Activated CD8-positive, alpha-beta T cell treated with anti-CD3 and anti-CD28 coated beads, Interleukin-2, amount 10 ng/mL, durations not matched to agents 7 days and 5 days (primary cell): ENCODE data around the gene SHISA5. TPM values are rescaled to one million over a fixed set of nuclear protein-coding genes. Genes with fewer than 3 reads are reported as not detected.
A peak's percentile ranks its signal among the peaks of the same experiment; 100 is the strongest.
"Not testable (repeated sequence)": the region's sequence is repeated elsewhere in the genome, so short reads cannot be mapped to it uniquely, and the experiment has no call there.

ENCODE experiments used
- ATAC-seq: fragments of 150-1000 bp; cut with Tn5 transposase; one replicate; pipeline ENCODE4 v1.10.0; 2021; ENCODE audit warnings: moderate library complexity
- CTCF ChIA-PET: fragments of 350-600 bp; sonication (Branson Sonifier 250); formaldehyde crosslinking; loops from one replicate; lab custom pipeline; 2021; ENCODE audit warnings: antibody characterized with exemption; lab: Charles Lee
- POLR2A ChIA-PET: fragments of 350-600 bp; sonication (Branson Sonifier 250); formaldehyde crosslinking; loops from one replicate; lab custom pipeline; 2021; ENCODE audit warnings: antibody characterized with exemption; lab: Charles Lee
- DNase-seq: peaks from one replicate; pipeline ENCODE4 v3.0.0-alpha.2; 2020
- H3K27ac Mint-ChIP-seq: one replicate; pipeline ENCODE4 v1.8.0; 2021; ENCODE audit warnings: mild to moderate bottlenecking, mixed read lengths
- H3K27me3 Mint-ChIP-seq: one replicate; pipeline ENCODE4 v1.8.0; 2021; ENCODE audit warnings: low read depth, mixed read lengths
- H3K36me3 Mint-ChIP-seq: one replicate; pipeline ENCODE4 v1.8.0; 2021; ENCODE audit warnings: low read depth, mixed read lengths
- H3K4me1 Mint-ChIP-seq: one replicate; pipeline ENCODE4 v1.8.0; 2021; ENCODE audit warnings: low read depth, mixed read lengths
- H3K4me3 Mint-ChIP-seq: one replicate; pipeline ENCODE4 v1.8.0; 2021; ENCODE audit warnings: mild to moderate bottlenecking, mixed read lengths
- H3K9me3 Mint-ChIP-seq: one replicate; pipeline ENCODE4 v1.8.0; 2022; ENCODE audit warnings: mixed read lengths; ENCODE audit not compliant: insufficient read depth
- total RNA-seq, 2 experiments: library from RNA; stranded (reverse); gene quantifications; one replicate each; pipeline ENCODE4 v1.2.3, GENCODE V29; 2021

The SHISA5 gene
- total RNA-seq, 2 experiments from 2014 or later: 195 to 201 TPM

- CTCF ChIA-PET: interaction anchor here (0.8 to 4.4 kb wide), 3 partner anchors 11 to 41 kb away, joined by 3 to 18 read pairs (median 11); no protein-coding TSS in a partner anchor
- no peak for DNase-seq
- peaks cover 42% of the 10 kb centered on the region for H3K36me3 Mint-ChIP-seq
Observed at GRCh38 chr3:48476426-48477053, 27.4 kb downstream of the SHISA5 start.

GRCh38 chr3:48475188-48475587 is 28.8 kb downstream of the SHISA5 start:
- peak overlapping the region; percentile 58 for H3K27ac Mint-ChIP-seq
- POLR2A ChIA-PET: no interaction called here
- ATAC-seq (no peak), DNase-seq (no peak)
- H3K4me1 Mint-ChIP-seq: peaks cover 72% of the 10 kb centered on the region
- CTCF ChIA-PET: interaction anchor here (2.9 to 6.1 kb wide), 2 partner anchors 33 to 39 kb away, joined by 11 to 57 read pairs; no protein-coding TSS in a partner anchor
- no peak overlapping the region for H3K4me3 Mint-ChIP-seq
- H3K36me3 Mint-ChIP-seq: peaks cover 49% of the 10 kb centered on the region
- H3K27me3 Mint-ChIP-seq: no peaks in the 10 kb centered on the region
- H3K9me3 Mint-ChIP-seq: no peaks in the 10 kb centered on the region

More at GRCh38 chr3:48476426-48477053, 27.4 kb downstream of the SHISA5 start:
- Mint-ChIP-seq H3K9me3 (no peaks in the 10 kb centered on the region), H3K4me3 (no peak overlapping the region), H3K4me1 (peaks cover 64% of the 10 kb centered on the region), H3K27me3 (no peaks in the 10 kb centered on the region), H3K27ac (peak overlapping the region; percentile 52)
- POLR2A ChIA-PET: interaction anchor here (0.6 to 4.7 kb wide), 4 partner anchors 9 to 130 kb away, joined by 4 to 44 read pairs (median 5); partner anchors contain the start of genes ATRIP and CCDC51
- no peak for ATAC-seq

- no peaks in the 10 kb centered on the region for H3K27me3 Mint-ChIP-seq
- H3K27ac Mint-ChIP-seq: peak overlapping the region; percentile 58
- H3K36me3 Mint-ChIP-seq: peaks cover 53% of the 10 kb centered on the region
- H3K4me3 Mint-ChIP-seq: no peak overlapping the region
- ChIA-PET POLR2A (no interaction called here), CTCF (interaction anchor here (2.9 to 6.1 kb wide), 4 partner anchors 33 to 74 kb away, joined by 11 to 57 read pairs (median 28); no protein-coding TSS in a partner anchor)
- ATAC-seq: no peak
- DNase-seq: no peak
- peaks cover 72% of the 10 kb centered on the region for H3K4me1 Mint-ChIP-seq
- no peaks in the 10 kb centered on the region for H3K9me3 Mint-ChIP-seq
Observed at GRCh38 chr3:48474619-48475018, 29.4 kb downstream of the SHISA5 start.

GRCh38 chr3:48474031-48474430 is 29.9 kb downstream of the SHISA5 start:
- not testable (repeated sequence) for ATAC-seq, H3K4me3 Mint-ChIP-seq, DNase-seq, H3K27me3 Mint-ChIP-seq, H3K9me3 Mint-ChIP-seq
- Mint-ChIP-seq H3K36me3 (peaks cover 58% of the 10 kb centered on the region), H3K4me1 (peaks cover 73% of the 10 kb centered on the region), H3K27ac (peak overlapping the region; percentile 100)
- POLR2A ChIA-PET: interaction anchor here (1.0 to 2.7 kb wide), 6 partner anchors 21 to 243 kb away, joined by 3 to 35 read pairs (median 13); partner anchors contain the start of genes ATRIP, CCDC51, IP6K2 and SHISA5
- CTCF ChIA-PET: interaction anchor here (0.9 to 6.1 kb wide), 11 partner anchors 28 to 80 kb away, joined by 3 to 57 read pairs (median 10); partner anchors contain the start of genes CCDC51, SHISA5 and TMA7

- H3K27ac Mint-ChIP-seq: peak overlapping the region; percentile 100
- no peaks in the 10 kb centered on the region for H3K27me3 Mint-ChIP-seq
- no peak for DNase-seq
- H3K9me3 Mint-ChIP-seq: no peaks in the 10 kb centered on the region
- peak overlapping the region; percentile 93 for H3K4me3 Mint-ChIP-seq
- peaks cover 58% of the 10 kb centered on the region for H3K36me3 Mint-ChIP-seq
- ChIA-PET POLR2A (interaction anchor here (0.5 to 2.7 kb wide), 17 partner anchors 8 to 243 kb away, joined by 3 to 35 read pairs (median 7); partner anchors contain the start of genes ATRIP, CCDC51, IP6K2 and NME6), CTCF (interaction anchor here (0.9 to 6.1 kb wide), 17 partner anchors 16 to 85 kb away, joined by 3 to 57 read pairs (median 5); partner anchors contain the start of genes ATRIP, CCDC51, SHISA5 and TMA7)
- peaks cover 73% of the 10 kb centered on the region for H3K4me1 Mint-ChIP-seq
- ATAC-seq: no peak
Observed at GRCh38 chr3:48473617-48473952, 30.4 kb downstream of the SHISA5 start.

GRCh38 chr3:48472923-48473616 is 30.9 kb downstream of the SHISA5 start:
- DNase-seq (peak; percentile 98), ATAC-seq (peak; percentile 88)
- Mint-ChIP-seq H3K27ac (peak overlapping the region; percentile 100), H3K4me3 (peak overlapping the region; percentile 93), H3K9me3 (no peaks in the 10 kb centered on the region), H3K36me3 (peaks cover 60% of the 10 kb centered on the region), H3K27me3 (no peaks in the 10 kb centered on the region), H3K4me1 (peaks cover 73% of the 10 kb centered on the region)
- ChIA-PET POLR2A (interaction anchor here (0.5 to 2.7 kb wide), 20 partner anchors 9 to 244 kb away, joined by 3 to 35 read pairs (median 5); partner anchors contain the start of genes ATRIP, CCDC51, IP6K2 and NME6), CTCF (interaction anchor here (0.7 to 6.1 kb wide), 18 partner anchors 12 to 85 kb away, joined by 3 to 57 read pairs (median 5); partner anchors contain the start of genes ATRIP, CCDC51, SHISA5 and TMA7)

GRCh38 chr3:48472673-48472922 is 31.4 kb downstream of the SHISA5 start:
- Mint-ChIP-seq H3K36me3 (peaks cover 60% of the 10 kb centered on the region), H3K4me1 (peaks cover 73% of the 10 kb centered on the region), H3K27me3 (no peaks in the 10 kb centered on the region), H3K27ac (peak overlapping the region; percentile 100), H3K9me3 (no peaks in the 10 kb centered on the region), H3K4me3 (peak overlapping the region; percentile 93)
- CTCF ChIA-PET: interaction anchor here (0.7 to 6.1 kb wide), 16 partner anchors 12 to 86 kb away, joined by 3 to 57 read pairs (median 5); partner anchors contain the start of genes ATRIP, CCDC51, SHISA5 and TMA7
- DNase-seq: no peak
- no peak for ATAC-seq
- POLR2A ChIA-PET: interaction anchor here (0.7 to 2.7 kb wide), 18 partner anchors 9 to 186 kb away, joined by 3 to 35 read pairs (median 7); partner anchors contain the start of genes ATRIP, CCDC51, SHISA5 and TMA7

- Mint-ChIP-seq H3K9me3 (no peaks in the 10 kb centered on the region), H3K36me3 (peaks cover 73% of the 10 kb centered on the region), H3K27ac (peak overlapping the region; percentile 97), H3K27me3 (no peaks in the 10 kb centered on the region), H3K4me3 (peak overlapping the region; percentile 40), H3K4me1 (peaks cover 65% of the 10 kb centered on the region)
- DNase-seq (no peak), ATAC-seq (no peak)
- ChIA-PET CTCF (interaction anchor here (1.4 to 6.1 kb wide), 3 partner anchors 34 to 79 kb away, joined by 6 to 57 read pairs (median 9); no protein-coding TSS in a partner anchor), POLR2A (interaction anchor here (0.9 to 1.7 kb wide), 4 partner anchors 13 to 37 kb away, joined by 4 to 6 read pairs (median 4); partner anchors contain the start of gene ATRIP)
Observed at GRCh38 chr3:48470286-48470685, 33.7 kb downstream of the SHISA5 start.

GRCh38 chr3:48469046-48469915 is 34.7 kb downstream of the SHISA5 start:
- Mint-ChIP-seq H3K9me3 (no peaks in the 10 kb centered on the region), H3K4me3 (peak overlapping the region; percentile 63), H3K36me3 (peaks cover 70% of the 10 kb centered on the region), H3K27me3 (no peaks in the 10 kb centered on the region), H3K27ac (peak overlapping the region; percentile 97), H3K4me1 (peaks cover 60% of the 10 kb centered on the region)
- DNase-seq: no peak
- ATAC-seq: no peak
- ChIA-PET POLR2A (interaction anchor here (0.8 to 3.5 kb wide), 8 partner anchors 9 to 79 kb away, joined by 3 to 44 read pairs (median 4); partner anchors contain the start of genes ATRIP, CCDC51 and TMA7), CTCF (interaction anchor here (0.9 to 6.1 kb wide), 5 partner anchors 33 to 80 kb away, joined by 4 to 57 read pairs (median 8); no protein-coding TSS in a partner anchor)

- CTCF ChIA-PET: interaction anchor here (0.9 to 1.3 kb wide), 3 partner anchors 32 to 81 kb away, joined by 3 to 8 read pairs (median 4); no protein-coding TSS in a partner anchor
Observed at GRCh38 chr3:48468329-48468731, 35.6 kb downstream of the SHISA5 start.

More at GRCh38 chr3:48468329-48468731, 35.6 kb downstream of the SHISA5 start:
- POLR2A ChIA-PET: interaction anchor here (0.7 to 3.5 kb wide), 4 partner anchors 10 to 165 kb away, joined by 3 to 44 read pairs (median 4); partner anchors contain the start of genes ATRIP and SHISA5
- Mint-ChIP-seq H3K4me1 (peaks cover 57% of the 10 kb centered on the region), H3K27me3 (no peaks in the 10 kb centered on the region), H3K36me3 (peaks cover 70% of the 10 kb centered on the region), H3K4me3 (peak overlapping the region; percentile 96), H3K27ac (peak overlapping the region; percentile 97), H3K9me3 (no peaks in the 10 kb centered on the region)
- ATAC-seq: no peak
- DNase-seq: no peak
